Cardiac fibroblast (primary cell): ENCODE data around the gene MAGI1.
A peak's percentile ranks its signal among the peaks of the same experiment; 100 is the strongest.
"Not testable (repeated sequence)": the region's sequence is repeated elsewhere in the genome, so short reads cannot be mapped to it uniquely, and the experiment has no call there.

Experiments used
- DNase-seq, 2 donors: peaks; one replicate each; pipeline versions ENCODE4 v3.0.0 to v3.0.0-alpha.2; 2010; ENCODE audit warnings: low read depth in 2 of 2
- H3K4me3 ChIP-seq, 2 donors: replicated peaks in 1 of 2; 1 replicate in 1 of 2; 2 replicates in 1 of 2; pipeline ENCODE4 v1.5.1; 2011; ENCODE audit warnings: low read depth in 2 of 2, low read length in 2 of 2, mild to moderate bottlenecking in 2 of 2, moderate library complexity in 1 of 2
- TF ChIP-seq, protein P1 (sequence below): IDR thresholded peaks from one replicate; pipeline ENCODE4 v1.5.1; 2011; ENCODE audit warnings: low read depth, mild to moderate bottlenecking, low read length, inconsistent platforms

MAGI1 gene

DNA sequence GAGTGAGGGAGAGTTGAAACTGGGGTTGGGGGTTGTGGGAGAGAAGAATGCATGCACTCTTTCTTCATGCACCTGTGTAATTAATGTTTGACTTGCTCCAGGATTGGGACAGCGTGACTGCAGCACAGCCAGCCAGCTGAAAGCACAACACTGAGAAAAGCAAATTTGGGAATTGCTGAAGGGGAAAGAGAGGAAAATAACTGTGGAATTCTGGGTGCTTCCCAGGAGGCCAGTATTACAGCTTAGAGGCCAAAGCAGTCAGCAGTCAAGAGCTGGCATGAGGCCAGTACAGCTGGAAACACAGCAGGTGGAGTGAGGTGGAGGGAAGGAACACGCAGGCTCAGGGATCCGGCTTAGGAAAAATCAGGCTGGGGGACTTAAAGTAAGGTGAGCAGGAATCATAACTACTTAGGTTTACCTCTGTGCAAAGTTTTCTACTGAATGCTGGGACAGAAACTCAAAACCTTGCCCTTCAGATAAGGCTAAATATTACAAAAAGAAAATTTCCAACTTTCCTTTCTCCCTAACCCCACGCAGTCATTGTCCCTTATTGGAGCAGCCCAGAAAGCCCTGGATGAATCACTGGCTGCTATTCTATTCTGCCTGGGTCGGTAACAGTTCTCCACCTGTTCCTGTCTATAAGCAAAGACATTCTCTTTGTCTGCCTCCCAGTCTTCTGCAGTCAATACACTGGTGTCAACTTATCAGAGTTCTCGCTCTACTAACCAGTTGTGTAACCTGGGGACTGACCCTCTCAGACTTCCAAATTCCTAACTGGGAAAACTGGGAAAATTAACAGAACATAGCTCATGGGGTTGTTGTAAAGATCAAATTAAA lies 167.2 kb downstream of the MAGI1 start:
- no peak overlapping the region for H3K4me3 ChIP-seq
- peak in 1 of 2 donors; percentile 17 for DNase-seq
- TF ChIP-seq, protein P1, sequence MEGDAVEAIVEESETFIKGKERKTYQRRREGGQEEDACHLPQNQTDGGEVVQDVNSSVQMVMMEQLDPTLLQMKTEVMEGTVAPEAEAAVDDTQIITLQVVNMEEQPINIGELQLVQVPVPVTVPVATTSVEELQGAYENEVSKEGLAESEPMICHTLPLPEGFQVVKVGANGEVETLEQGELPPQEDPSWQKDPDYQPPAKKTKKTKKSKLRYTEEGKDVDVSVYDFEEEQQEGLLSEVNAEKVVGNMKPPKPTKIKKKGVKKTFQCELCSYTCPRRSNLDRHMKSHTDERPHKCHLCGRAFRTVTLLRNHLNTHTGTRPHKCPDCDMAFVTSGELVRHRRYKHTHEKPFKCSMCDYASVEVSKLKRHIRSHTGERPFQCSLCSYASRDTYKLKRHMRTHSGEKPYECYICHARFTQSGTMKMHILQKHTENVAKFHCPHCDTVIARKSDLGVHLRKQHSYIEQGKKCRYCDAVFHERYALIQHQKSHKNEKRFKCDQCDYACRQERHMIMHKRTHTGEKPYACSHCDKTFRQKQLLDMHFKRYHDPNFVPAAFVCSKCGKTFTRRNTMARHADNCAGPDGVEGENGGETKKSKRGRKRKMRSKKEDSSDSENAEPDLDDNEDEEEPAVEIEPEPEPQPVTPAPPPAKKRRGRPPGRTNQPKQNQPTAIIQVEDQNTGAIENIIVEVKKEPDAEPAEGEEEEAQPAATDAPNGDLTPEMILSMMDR: no peak

DNA sequence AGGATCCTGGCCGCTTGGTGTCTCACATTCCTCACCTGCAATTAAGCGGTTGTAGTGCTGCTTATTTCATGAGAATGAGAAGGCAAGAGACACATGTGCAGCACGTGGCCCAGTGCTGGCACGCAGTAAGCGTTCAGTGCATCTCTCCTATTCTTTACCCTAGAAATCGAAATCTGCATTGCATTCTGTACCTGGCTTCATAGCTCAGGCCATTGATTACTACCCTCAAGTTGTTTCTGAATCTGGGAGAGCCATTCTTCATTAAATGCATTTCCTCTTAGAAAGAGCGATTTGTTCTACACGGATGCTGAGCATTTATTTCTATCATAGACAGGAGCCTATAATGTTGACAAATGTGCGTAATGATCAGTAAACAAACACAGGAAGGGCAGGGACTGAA lies 168.9 kb downstream of the MAGI1 start:
- no peak for DNase-seq
- TF ChIP-seq, protein P1: no peak
- H3K4me3 ChIP-seq: no peak overlapping the region

DNA sequence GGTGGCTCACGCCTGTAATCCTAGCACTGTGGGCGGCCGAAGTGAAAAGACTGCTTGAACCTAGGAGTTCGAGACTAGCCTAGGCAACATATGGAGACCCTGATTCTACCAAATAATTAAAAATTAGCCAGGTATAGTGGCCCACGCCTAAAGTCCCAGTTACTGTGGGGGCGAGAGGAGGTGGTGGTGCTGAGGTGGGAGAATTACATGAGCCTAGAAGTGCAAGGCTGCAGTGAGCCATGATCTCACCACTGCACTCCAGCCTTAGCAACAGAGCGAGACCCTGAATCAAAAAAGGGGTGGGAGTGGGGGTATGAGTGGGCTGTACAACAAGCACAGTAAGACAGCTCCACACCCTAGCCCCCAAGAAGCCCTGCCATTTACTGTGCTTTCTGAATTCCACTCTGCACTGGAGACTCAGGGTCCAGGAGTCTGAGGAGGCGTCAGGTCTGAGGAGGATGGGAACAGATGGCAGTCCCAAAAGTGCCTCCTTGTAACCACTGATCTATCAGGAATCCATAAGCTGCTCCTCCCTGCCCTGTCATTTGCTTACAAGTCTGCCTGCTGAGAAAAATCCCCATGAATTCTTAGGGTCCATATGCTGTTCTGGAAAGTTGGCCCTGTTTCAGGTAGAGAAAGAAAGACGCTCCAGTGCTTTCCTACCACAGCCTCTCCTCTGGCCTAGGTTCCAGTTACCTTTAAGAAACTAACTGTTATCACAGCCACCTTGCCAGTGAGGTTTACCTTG lies 171.1 kb downstream of the MAGI1 start:
- TF ChIP-seq, protein P1: no peak
- H3K4me3 ChIP-seq: no peak overlapping the region
- no peak for DNase-seq

DNA sequence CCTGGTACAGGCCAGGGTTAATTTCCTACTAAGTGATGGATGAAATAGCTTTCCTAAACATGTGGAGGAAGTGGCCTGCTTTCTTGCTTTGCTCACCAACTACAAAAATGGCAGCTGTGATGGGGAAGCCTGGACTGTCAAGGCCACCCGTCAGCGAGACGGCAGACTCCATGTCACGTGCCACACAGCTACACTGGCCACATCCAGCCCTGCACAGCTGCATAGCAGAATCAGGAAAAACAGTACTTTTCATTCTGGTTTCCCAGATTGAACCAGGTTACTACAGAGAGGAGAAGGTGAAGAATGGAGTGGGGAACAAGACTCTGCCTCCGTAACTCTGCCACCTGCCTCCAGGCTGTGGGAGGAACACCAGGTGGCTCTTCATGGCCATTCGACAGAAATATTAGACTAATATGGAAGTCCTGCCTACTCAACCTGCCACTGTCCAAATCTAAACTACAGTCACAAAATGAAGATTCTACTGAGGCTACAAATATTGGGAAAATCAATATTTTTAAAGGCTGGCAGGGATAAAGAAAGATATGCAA lies 174.3 kb downstream of the MAGI1 start:
- TF ChIP-seq, protein P1: no peak
- no peak for DNase-seq
- H3K4me3 ChIP-seq: no peak overlapping the region

DNA sequence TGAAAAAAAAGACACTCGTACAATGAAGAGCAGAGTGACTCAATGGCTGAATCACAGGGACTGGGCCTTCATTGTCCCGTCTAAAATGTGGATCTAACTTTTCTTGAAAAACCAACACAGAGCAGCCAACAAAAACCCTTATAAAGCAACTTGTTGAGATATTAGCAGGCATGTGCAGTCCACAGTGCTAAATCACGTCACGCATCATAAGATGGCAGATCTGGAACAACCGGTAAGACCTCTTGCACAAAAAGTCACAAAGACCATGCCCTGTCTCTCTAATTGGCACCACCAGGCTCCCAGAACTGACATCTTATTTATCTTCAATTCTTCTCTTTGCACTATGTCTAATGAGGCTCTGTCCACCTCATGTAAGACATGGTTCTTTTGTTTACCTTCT lies 177.0 kb downstream of the MAGI1 start:
- no peak for DNase-seq
- H3K4me3 ChIP-seq: no peak overlapping the region
- TF ChIP-seq, protein P1: no peak

DNA sequence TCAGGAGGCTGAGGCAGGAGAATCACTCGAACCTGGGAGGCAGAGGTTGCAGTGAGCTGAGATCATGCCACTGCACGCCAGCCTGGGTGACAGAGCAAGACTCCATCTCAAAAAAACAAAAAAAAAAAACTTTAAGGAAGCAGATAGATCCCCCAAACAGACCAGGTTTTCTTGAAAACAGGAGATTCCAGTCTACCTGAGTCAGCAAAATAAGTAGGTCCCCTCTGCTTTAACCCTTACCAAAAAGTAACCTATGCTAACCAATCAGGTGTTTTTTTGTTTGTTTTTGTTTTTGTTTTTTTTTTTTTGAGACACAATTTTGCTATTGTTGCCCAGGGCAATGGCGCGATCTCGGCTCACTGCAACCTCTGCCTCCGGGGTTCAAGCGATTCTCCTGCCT lies 179.1 kb downstream of the MAGI1 start:
- not testable (repeated sequence) for H3K4me3 ChIP-seq, DNase-seq

DNA sequence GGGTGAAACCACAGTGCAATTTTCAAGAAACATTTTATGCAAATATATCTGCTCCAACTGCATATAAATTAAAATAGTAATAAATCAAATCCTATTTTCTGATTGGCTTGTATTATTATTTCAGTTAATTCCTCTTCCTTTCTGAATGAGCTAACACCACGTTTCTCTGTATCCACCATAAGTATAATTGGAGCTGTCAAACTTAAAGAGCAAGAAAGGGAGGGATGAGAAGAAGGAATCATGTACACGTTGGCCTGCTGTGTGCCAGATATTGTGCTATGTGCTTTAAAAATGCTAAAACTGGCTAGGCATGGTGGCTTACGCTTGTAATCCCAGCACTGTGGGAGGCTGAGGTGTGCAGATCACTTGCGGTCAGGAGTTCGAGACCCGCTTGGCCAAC lies 180.0 kb downstream of the MAGI1 start:
- no peak for DNase-seq
- H3K4me3 ChIP-seq: no peak overlapping the region
- TF ChIP-seq, protein P1: no peak
